UCSD-AML1 (cell line): Measurements from ENCODE around the gene TTC4.
"Not testable (repeated sequence)": the region's sequence is repeated elsewhere in the genome, so short reads cannot be mapped to it uniquely, and the experiment has no call there.

Source experiments
- DNase-seq: peaks from one replicate; lab custom pipeline; 2025; ENCODE audit not compliant: unreplicated experiment; lab: John Stamatoyannopoulos, UW

TTC4 gene

DNA sequence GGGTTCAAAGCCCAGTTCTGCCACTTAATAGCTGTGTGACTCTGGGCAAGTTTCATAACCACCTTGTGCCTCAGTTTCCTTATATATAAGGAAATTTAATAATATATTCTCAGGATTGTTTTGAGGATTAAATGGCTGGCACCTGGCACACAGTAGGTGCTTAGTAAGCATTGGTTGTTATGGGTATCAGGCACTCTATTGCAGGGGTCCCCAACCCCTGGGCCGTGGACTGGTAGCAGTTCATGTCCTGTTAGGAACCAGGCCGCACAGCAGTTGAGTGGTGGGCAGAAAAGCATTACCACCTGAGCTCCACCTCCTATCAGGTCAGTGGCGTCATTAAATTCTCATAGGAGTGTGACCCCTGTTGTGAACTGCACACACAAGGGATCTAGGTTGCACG lies 30.2 kb downstream of the TTC4 start:
- no peak for DNase-seq

DNA sequence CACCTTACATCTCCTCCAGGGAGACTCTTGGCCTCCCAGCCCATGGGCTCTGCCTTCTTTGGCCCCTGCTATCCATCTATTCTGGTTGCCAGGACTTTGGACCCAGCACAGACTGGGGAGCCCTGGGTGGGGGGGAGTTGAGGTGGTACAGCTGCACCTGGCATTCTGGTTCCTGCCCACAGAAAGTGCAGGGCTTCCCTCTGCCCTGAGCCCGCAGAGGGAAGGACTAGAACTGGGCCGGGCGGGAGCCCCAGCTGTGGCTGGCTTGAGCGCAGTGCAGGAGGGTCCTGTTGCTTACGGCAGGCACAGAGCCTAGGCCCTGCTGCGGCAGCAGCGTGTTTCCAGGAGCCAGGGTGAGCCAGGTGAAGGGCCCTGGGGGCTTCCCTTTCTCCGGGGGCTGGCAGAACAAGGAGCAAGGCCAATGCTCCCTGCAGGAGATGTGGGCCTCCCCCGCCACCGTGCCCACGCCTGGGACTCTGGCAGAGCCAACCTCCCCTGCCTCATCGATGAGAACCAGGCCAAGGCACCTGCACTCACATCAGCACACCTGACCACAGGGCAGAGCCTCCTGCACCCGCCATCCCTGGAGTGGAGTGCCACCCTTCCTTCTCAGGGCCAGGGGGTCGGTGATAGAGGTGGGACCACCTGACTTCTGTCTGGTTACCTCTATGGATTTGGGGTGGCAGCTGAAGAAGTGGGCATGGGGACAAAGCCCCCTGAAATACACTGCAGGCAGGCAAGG lies 32.6 kb downstream of the TTC4 start:
- no peak for DNase-seq

DNA sequence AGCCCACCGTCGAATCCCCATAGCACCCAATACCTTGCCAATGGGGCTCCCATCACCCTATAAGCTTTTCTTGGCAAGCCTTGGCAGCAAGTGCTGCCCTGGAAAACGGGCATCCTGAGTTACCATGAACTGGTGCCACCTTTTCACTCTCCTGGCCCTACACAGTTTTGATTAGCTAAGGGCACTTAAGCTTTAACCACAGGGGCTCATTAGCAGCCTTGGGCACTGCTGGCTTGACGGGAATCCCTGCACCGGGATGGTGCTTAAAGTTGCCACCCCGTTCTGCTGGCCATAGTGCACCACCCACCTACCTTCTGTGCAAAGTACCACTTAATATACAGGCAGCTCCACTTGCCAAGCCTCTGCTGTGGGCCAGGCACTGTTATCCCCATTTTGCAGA lies 34.9 kb downstream of the TTC4 start:
- no peak for DNase-seq

DNA sequence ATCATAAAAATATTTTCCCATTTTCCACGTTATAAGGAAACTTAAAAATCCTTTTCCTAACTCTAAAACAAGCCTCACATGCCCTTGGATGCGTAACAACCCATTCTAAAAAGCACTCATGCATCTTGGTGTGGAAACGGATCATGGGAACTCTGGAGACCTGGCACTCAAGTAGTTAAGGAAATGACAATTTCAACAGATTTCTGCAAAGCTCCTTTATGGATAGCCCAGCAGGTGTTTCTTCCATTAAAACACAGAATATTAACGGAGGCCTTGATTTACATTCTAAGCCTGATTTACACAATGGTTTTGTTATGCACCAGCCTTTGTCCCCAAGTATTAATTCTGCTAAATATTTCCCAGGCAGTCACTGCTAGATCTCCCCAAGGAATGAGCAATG lies 35.8 kb downstream of the TTC4 start:
- DNase-seq = no peak

DNA sequence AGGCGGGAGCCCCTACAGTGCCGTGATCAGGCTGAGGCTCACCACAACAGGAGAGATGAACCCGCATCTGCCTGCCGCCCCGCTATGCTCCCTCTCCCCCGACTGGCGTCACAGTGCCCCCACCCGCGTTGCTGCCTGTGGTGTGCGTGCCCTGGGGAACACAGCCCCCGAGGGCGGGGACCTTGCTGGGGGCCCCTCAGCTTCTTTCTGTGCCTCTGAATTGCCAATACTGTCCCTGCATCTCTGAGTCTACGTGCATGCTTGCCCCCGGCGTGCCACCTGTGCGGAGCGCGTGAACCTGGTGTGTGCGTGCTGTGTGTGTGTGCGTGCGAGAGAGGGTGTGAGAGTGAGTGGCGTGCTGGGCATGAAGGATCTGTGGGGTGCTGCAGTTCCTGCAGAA lies 38.4 kb downstream of the TTC4 start:
- DNase-seq = no peak

DNA sequence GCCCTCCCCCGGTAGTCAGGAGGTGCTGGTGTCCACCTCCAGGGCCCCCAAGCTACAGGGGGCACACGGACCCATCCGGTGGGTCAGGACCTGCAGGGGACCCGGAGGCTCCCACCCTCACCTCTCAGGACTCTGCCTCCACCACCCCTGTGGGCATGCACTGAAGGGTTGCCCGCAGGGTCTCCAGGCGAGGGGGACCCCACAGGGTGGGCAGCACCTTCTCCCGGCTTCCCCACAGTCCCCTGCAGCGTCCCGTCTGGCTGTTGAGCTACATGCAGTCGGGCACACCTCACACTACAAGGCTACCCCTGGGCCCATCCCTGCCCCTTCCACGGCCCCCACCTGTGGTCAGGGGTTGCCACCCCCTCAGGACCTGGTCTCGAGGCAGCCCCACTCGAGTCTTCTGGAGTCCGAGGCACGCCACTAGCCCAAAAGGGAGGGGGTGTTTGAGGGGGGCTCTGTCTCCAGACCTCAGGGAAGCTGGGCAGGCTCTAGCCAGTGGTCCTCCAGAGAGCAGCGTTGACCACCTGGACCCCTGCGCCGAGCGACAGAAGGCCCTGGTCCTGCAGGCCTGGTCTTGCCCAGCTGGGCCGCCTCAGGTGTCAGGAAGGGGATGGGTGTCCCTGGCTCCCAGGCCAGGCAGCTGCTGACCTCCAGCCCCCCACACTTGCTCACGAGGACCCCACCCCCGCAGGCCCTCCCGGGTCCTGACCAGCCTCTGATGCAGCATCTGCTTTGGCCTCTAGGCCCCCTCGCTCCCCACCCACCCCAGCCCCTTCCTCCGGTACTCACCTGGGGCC lies 39.0 kb downstream of the TTC4 start:
- DNase-seq = no peak

DNA sequence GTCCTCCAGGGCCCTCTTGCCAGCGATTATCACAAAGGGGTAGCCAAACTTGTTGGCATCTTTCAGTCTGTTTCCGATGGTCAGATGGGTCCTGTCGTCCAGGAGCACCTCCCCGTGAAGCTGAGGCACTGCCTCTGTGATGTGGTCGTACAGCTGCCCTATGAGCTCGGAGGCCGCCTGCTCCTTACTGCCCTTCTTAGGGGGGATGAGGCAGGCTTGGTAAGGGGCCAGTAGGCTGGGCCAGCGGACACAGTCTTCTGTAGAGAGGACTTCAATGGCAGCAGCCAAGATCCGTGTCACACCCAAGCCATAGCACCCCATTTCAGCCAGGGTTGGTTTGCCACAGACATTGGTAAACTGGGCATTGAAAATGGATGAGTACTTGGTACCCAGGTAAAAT lies 42.2 kb downstream of the TTC4 start:
- no peak for DNase-seq

DNA sequence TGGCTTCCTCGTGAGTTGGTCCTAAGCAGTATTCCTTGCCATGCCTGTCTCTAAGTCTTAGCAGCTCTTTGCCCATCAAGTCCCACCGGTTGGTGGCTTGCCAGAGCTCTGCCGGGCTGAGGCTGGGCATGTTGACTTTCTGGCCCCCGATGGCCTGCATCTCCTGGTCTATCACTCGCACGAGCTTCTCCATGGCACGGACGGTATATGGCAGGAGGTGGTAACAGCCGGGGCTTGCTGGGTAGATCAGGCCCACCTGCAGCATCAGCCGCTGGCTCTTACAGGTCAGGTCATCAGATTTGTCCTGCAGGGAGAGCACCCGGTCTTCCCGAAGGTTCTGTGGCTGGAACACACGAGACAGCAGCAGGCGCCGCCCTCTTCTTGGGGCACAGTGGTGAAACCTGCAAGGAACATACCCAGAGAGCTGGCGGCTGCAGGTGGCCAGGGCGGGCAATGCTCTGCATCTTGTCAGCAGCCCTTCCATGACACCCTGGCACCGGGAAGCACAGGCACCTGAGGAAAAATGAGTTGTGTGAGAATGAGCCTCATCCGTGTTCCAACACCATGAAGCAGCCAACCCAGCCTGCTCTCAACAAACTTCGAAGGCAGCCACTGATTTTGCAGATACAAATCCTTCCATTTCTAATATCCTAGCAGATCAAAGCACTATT lies 43.2 kb downstream of the TTC4 start:
- DNase-seq = no peak

DNA sequence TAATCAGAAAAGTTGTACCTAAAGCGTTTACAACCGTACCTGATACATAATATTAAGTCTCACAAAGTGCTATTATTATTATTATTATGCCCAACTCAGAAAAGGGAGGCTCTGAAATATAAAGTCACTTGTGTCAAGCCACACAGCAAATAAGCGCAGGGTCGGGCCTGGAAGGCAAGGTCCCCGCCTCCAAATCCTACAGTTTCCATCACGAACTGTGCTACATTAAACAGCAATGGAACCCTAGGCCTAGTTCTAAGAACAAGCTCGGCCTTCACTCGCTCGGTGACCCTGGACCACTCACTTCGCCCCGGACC lies 48.1 kb downstream of the TTC4 start:
- no peak for DNase-seq

DNA sequence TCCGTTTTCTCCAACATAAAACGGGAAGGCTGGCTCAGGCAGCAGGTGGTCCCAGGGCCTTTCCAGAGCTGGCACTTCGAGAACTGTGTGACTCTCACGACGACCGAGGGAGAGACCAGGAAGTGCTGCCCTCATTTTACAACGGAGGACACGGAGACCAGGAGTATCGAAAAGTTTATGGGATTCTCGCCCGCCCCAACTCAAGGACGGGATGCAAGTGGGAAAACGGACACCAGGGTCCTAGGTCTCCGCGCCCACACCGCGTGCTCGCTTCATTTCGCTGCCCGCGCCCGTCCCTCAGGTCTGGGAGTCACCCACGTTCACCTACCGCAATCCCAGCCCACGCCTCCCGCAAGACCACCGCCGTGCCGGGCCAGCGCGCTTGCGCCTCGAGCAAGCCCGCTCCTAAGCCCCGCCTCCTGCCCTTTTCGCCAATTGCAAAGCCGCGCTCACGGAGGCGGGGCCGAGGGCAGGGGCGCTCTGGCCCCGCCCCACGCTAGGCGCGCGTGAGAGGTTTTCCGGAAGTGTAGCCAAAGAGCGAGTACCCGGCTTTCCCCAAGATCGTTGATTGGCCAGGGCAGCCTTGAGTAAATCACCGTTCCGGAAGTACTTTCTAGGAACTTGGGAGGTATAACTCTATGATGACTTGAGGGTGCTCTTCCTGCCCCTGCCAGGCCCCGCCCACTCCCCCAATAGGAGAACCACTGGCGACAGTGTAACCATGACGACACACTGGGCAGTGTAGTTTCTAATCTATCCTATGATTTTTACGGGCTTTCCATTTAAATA lies 48.7 kb downstream of the TTC4 start, which contains the start of gene PARS2:
Gene PARS2 (minus strand): TSS at position 391 of the 789 bp plus-strand sequence. CDS start 5,362 bp downstream, outside the sequence.
- DNase-seq = peak; percentile 98

DNA sequence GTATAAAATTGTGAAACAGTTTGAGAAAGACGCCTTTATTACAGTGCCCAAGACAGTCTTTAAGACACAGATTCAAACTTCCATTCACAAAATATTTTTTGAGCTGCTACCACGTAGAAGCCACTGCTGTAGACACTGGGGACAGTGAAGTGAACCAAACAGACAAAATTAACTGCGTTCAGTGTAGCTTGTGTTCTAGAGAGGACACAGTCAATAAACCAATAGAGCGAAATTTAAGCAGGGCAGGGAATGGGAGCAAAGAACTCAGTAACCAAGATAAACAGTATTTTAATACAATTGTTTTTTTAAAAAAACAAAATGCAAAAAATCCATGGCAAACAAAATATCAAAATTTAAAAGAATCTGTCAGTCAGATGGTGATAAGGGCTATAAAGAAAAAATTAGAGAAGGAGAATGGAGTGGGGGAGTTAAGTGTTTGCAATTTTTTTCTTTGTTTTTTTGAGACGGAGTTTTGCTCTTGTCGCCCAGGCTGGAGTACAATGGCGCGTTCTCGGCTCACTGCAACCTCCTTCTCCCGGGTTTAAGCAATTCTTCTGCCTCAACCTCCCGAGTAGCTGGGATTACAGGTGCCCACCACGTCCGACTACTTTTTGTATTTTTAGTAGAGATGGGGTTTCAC lies 49.4 kb downstream of the TTC4 start:
- DNase-seq = no peak

DNA sequence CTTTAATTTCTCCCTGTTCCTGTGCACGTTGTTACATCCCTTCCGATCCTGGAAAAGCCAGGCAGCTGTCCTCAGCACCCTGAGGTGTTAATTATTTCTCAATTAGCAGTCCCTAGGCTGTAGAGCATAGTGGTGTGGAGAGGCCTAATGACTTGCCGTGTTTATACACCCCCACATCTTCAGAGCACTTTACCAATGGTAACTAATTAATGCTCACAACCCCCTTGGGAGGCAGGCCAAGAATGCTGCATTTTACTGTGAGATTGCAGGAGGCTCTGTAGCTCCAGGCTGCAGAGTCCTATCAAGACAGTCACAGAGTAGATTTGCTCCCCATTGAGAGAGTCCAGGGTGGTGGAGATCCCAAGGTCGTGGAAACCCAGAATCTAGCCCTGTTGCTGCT lies 51.1 kb downstream of the TTC4 start:
- no peak for DNase-seq

DNA sequence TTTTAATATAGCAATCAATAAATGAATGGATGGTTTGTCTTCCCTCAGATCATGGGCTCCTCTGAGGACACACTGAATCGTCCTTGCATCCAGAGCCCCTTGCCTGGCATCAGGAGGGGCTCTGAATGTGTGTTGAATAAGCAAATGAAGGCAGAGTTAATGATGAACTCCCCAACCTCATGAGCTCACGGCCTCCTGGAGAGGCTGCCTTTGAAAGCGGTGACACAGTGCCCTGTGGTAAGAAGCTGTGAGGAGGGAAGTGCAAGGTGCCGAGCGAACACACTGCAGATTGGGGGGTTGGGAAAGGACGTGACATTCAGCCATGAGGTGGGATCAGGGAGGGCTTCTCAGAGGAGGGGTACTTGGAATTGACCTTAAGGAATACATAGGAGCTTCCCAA lies 51.9 kb downstream of the TTC4 start:
- DNase-seq = no peak

DNA sequence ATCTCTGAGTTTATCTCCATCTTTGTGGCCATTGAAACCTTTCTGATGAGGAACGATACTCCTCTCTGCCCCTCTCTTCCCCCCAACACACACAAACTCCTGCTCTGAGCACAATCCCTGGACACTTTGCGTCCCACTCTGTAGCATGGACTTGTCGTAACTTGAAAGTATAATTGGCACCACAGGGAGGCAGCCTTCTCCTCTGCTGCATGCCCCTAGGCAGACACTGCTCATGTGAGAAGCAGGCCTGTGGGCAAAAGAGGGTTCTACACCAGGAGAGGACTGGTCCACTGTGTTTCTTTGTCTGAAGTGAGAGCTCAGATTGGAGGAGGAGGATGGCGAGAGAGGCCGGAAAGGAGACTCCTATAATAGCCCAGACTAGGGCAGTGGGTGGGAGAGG lies 52.4 kb downstream of the TTC4 start:
- no peak for DNase-seq

DNA sequence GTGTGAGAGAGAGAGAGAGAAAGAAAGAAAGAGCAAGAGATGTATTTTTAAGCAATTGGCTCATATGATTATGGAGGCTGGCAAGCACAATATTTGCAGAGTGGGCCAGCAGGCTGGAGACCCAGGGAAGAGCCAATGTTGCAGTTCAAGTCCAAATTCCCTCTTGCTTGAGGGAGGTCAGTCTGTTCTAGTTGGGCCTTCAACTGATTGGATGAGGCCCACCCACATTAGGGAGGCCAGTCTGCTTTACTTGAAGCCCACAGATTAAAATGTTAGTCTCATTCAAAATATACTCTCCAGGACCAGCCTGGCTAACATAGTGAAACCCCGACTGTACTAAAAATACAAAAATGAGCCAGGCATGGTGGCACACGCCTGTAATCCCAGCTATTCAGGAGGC lies 57.3 kb downstream of the TTC4 start:
- DNase-seq = no peak

DNA sequence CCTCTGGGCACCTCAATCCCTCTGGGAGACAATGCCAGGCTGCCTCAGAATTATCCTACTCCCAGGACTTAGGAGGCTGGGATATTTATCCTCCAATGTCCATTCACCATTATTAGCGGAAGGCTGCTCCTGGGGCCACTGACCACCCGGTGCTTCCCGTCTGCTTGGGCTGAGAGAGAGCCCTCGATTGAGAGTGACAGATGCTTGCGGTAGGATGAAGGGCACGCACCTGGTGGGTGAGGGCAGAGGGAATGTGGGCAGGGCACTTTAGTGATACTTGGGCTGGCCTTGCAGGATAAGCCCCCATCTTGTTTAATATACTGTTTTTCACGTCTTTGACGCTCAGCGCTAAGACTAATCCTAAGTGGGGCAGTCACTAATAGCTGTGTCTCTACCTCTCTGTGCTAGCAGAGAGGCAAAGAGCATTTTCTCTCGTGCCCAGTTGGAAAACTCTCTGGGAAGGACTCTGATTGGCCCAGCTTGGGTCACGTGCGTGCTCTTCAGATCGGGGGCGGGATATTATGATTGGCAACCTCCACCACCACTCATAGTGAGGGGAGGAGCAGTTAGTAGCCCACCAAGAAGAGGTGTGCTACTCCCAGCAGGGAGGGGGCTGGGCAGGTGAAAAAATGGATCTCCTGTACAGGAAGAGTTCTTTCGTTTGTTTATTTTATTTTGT lies 59.3 kb downstream of the TTC4 start:
- DNase-seq = no peak

DNA sequence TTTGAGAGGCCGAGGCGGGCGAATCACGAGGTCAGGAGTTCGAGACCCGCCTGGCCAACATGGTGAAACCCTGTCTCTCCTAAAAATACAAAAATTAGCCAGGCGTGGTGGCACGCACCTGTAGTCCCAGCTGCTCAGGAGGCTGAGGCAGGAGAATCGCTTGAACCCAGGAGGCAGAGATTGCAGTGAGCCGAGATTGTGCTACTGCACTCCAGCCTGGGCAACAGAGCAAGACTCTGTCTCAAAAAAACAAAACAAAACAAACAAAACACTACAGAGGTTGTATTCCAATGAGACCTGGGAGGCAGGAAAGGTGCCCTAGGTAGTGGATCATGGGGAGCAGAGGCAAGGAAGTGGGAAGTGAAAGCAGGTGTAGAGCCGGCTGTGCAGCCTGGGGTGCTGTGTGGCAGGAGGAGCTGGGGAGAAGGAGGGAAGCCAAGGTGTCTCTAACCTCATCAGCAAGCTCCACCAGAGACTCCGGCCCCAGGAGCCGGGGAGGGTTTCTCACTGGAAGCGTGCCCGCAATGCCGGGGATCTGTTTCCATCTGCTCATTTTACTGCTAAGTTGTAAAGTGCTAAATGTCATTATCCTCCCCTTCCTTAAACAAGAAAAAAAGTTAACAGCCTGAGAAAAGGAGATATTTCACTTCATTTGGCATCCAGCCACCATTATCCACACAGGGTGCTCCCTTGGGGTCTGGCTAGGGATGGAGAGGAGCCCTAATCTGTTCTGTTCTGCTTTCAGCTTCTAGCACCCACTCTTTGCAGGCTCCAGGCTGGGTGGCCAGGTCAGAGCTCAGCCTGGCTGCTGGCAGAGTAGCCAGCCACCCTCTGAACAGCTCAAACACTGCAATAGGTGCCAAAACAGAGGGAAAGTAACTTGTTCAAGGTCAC lies 60.4 kb downstream of the TTC4 start:
- DNase-seq = not testable (repeated sequence)

DNA sequence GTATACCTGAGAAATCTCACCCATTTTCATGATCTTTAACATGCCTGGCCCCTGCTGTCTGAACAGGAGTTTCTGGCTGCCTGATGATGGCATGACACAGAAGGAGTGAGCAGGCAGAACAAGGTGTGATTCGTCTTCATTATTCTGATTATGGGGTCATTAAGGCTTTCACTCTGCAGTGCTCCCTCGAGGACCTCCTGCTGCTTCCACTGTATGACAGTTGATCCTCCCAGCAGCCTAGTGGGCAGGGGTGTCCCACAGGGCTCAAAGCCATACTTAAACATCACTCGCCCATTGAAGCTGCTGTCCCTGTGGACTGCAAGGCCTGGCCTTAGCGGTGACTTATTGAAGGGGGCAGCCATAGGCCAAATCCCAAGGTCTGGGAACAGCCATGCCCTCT lies 61.4 kb downstream of the TTC4 start:
- DNase-seq = no peak

DNA sequence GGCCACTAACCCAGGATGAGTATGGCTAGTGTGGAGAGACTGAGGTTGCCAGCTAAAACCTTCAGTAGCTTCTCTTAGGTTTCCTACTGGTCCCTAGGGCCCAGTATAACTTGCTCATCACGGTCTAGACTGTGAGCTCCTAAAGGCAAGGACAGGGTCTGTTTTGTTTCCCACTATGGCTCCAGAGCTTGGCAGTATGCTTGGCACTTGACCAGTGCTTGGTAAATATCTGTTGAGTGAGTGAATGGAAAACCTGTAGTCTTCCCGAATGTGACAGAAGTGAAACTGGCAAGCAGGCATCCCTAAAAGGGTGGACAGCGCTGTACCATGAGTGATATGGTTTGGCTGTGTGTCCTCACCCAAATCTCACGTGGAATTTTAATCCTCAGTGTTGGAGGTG lies 61.8 kb downstream of the TTC4 start:
- no peak for DNase-seq
